Chondrocyte (in vitro differentiated cells): ENCODE measurements around the gene KIAA1217. TPM values are rescaled to one million over a fixed set of nuclear protein-coding genes. Genes with fewer than 3 reads are reported as not detected.

ENCODE experiments used
- DNase-seq: peaks from one replicate; pipeline ENCODE4 v3.0.0; 2021; ENCODE audit warnings: mixed read lengths, low spot score
- H3K27ac Mint-ChIP-seq: one replicate; pipeline ENCODE4 v1.8.0; 2021; ENCODE audit warnings: mild to moderate bottlenecking, moderate library complexity, mixed read lengths; ENCODE audit not compliant: unreplicated experiment
- H3K27me3 Mint-ChIP-seq: 2 replicates; pipeline ENCODE4 v1.8.0; 2021; ENCODE audit warnings: low read depth, mixed read lengths
- H3K36me3 Mint-ChIP-seq: 2 replicates; pipeline ENCODE4 v1.8.0; 2021; ENCODE audit warnings: low read depth, mixed read lengths
- H3K4me1 Mint-ChIP-seq: 2 replicates; pipeline ENCODE4 v1.8.0; 2021; ENCODE audit warnings: low read depth, mild to moderate bottlenecking, mixed read lengths
- H3K4me3 Mint-ChIP-seq: one replicate; pipeline ENCODE4 v1.8.0; 2021; ENCODE audit warnings: mild to moderate bottlenecking, moderate library complexity, mixed read lengths; ENCODE audit not compliant: unreplicated experiment
- H3K9me3 Mint-ChIP-seq: 2 replicates; pipeline ENCODE4 v1.8.0; 2021; ENCODE audit warnings: low read depth, mixed read lengths
- CTCF ChIP-seq: fragments of 200-600 bp; sonication (generic); IDR thresholded peaks from 2 replicates; pipeline ENCODE4 v1.5.0; 2021; ENCODE audit warnings: antibody characterized with exemption, mild to moderate bottlenecking, moderate library complexity
- total RNA-seq: library from RNA; stranded (reverse); gene quantifications from 3 replicates; pipeline ENCODE4 v1.2.1, GENCODE V29; 2021

The KIAA1217 gene
- total RNA-seq, 1 donor from 2014 or later, result 13.2 TPM

- H3K27me3 Mint-ChIP-seq, result peaks cover 6% of the 10 kb centered on the region
- H3K4me3 Mint-ChIP-seq, result no peak overlapping the region
- no peak for TF ChIP-seq CTCF
- DNase-seq, result no peak
- H3K36me3 Mint-ChIP-seq, result no peaks in the 10 kb centered on the region
- H3K27ac Mint-ChIP-seq, result no peak overlapping the region
- peaks cover 5% of the 10 kb centered on the region for H3K4me1 Mint-ChIP-seq
- peaks cover 22% of the 10 kb centered on the region for H3K9me3 Mint-ChIP-seq
These were observed 28.0 kb upstream of the KIAA1217 start for GRCh38 chr10:24180891-24181290.

GRCh38 chr10:24184455-24184854 lies 24.5 kb upstream of the KIAA1217 start:
- no peak for TF ChIP-seq CTCF
- Mint-ChIP-seq H3K27me3 (peaks cover 6% of the 10 kb centered on the region), H3K36me3 (no peaks in the 10 kb centered on the region), H3K4me1 (peaks cover 5% of the 10 kb centered on the region), H3K4me3 (no peak overlapping the region), H3K9me3 (peaks cover 7% of the 10 kb centered on the region), H3K27ac (no peak overlapping the region)
- DNase-seq, result no peak

- Mint-ChIP-seq H3K27ac (no peak overlapping the region), H3K4me1 (no peaks in the 10 kb centered on the region), H3K36me3 (no peaks in the 10 kb centered on the region), H3K27me3 (peaks cover 16% of the 10 kb centered on the region), H3K9me3 (no peaks in the 10 kb centered on the region), H3K4me3 (no peak overlapping the region)
- no peak for DNase-seq
- no peak for TF ChIP-seq CTCF
These were observed 15.6 kb upstream of the KIAA1217 start for GRCh38 chr10:24193330-24193729.

- no peak for DNase-seq
- peaks cover 18% of the 10 kb centered on the region for H3K27me3 Mint-ChIP-seq
- no peak overlapping the region for H3K27ac Mint-ChIP-seq
- H3K9me3 Mint-ChIP-seq, result no peaks in the 10 kb centered on the region
- TF ChIP-seq CTCF, result no peak
- H3K4me1 Mint-ChIP-seq, result no peaks in the 10 kb centered on the region
- no peak overlapping the region for H3K4me3 Mint-ChIP-seq
- H3K36me3 Mint-ChIP-seq, result no peaks in the 10 kb centered on the region
These were observed 11.7 kb upstream of the KIAA1217 start for GRCh38 chr10:24197263-24197662.

DNA sequence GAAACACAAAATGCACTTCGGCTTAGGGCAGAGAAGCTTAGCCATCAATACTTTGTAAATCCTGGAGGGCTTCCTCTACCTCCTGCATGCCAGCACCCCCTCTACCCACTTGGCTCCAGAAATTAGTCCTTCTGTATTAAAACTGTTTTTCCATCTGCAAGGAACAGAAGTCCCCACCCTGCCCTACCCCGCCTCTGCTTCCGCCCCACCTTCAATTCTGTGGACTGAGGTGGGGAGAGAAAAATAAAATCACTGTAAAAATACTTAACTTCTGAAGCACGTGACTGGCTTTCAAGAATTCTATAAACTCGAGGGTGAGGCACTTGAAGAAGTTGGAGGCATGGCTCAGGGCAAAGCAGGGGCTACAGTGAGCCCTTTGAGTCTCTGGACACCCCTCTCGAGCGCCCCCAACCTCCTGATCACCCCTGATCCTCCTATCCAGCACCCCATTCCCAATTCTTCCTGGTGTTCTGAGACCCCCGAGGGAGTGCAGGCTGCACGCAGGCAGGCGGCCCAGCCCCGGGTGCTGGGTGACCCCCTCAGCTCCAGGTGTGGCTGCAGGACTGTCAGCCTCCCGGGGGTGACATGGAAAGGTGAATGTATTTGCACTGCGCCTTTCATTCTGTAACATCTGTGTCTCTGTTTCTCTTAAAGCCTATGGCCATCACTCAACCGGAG lies 7.3 kb upstream of the KIAA1217 start:
- DNase-seq, result no peak
- H3K4me3 Mint-ChIP-seq, result no peak overlapping the region
- H3K27me3 Mint-ChIP-seq, result peaks cover 15% of the 10 kb centered on the region
- TF ChIP-seq CTCF, result no peak
- no peaks in the 10 kb centered on the region for H3K4me1 Mint-ChIP-seq
- H3K27ac Mint-ChIP-seq, result no peak overlapping the region
- H3K36me3 Mint-ChIP-seq, result no peaks in the 10 kb centered on the region
- H3K9me3 Mint-ChIP-seq, result no peaks in the 10 kb centered on the region
